ENCODE results near the gene SLC25A22. TPM values are rescaled to one million over a fixed set of nuclear protein-coding genes. Genes with fewer than 3 reads are reported as not detected.

The SLC25A22 gene
- total RNA-seq, 1 experiment from 2014 or later, result 11.1 TPM

- H3K9me3 ChIP-seq (replicated peaks), result no peaks in the 10 kb centered on the region
- H3K27ac ChIP-seq, result no peak overlapping the region
- H3K4me1 ChIP-seq (replicated peaks), result peaks cover 8% of the 10 kb centered on the region
- peak in 1 of 2 experiments; percentile 60 for DNase-seq (ENCODE audit: low read depth in 1 of 2, low spot score in 2 of 2)
- H3K4me3 ChIP-seq, result no peak overlapping the region
- H3K27me3 ChIP-seq (replicated peaks), result no peaks in the 10 kb centered on the region
- H3K36me3 ChIP-seq, result peaks cover 38% of the 10 kb centered on the region
These were observed 32.9 kb downstream of the SLC25A22 start for GRCh38 chr11:765025-765801.

DNA sequence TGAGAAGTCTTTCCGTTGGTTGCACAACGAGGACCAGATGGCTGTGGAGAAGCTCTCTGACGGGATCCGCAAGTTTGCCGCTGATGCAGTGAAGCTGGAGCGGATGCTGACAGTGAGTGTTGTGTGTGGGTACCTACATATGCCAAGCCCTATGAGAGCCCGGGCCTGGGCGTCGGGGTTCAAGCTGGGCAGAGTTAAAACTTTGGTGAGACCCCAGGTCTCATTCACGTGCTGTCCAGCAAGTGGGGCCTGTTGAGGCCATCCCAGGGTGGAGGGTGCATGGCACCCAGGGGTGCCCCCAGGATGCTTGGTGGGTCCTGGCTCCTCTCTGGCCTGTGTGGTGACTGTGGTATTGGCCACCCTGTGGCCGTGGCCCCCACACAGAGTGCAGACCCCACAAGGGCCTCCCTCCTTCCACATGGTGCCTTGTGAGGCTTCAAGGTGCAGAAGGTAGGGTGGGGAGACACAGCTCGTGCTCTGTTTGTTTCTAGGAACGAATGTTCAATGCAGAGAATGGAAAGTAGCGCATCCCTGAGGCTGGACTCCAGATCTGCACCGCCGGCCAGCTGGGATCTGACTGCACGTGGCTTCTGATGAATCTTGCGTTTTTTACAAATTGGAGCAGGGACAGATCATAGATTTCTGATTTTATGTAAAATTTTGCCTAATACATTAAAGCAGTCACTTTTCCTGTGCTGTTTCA, 33.6 kb downstream of the SLC25A22 start:
- Histone ChIP-seq H3K36me3 (peaks cover 43% of the 10 kb centered on the region), H3K27me3 (replicated peaks) (no peaks in the 10 kb centered on the region), H3K9me3 (replicated peaks) (no peaks in the 10 kb centered on the region), H3K4me3 (no peak overlapping the region), H3K27ac (no peak overlapping the region), H3K4me1 (replicated peaks) (peaks cover 8% of the 10 kb centered on the region)
- DNase-seq (ENCODE audit: low read depth in 1 of 2, low spot score in 2 of 2), result no peak

DNA sequence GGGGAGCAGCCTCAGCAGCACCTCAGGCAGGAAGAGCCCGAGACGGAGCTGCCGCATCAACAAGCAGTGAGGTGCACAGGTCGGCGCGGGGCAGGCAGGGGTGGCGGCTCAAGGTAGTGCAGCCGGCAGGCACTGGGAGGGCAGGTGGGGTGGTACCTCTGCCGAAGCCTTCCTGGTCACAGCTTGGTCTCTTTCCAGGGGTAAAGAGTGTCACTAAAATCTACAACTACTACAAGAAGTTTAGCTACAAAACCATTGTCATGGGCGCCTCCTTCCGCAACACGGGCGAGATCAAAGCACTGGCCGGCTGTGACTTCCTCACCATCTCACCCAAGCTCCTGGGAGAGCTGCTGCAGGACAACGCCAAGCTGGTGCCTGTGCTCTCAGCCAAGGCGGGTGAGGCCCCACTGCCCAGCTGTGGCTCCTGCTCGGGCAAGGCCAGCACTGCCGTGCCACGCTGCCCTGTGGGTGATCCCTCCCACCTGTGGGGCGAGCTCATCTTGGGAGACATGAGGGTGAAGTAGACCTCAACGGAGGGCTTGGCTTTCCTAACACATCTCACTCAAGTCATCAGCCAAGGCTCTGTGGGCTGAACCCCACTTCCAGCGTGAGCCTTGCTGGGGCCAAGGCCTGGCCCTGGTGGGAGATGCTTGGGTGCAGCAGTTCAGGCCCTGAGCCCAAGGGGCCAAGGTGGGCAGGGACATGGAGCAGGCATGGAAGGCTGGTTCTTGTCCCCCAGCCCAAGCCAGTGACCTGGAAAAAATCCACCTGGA, 34.3 kb downstream of the SLC25A22 start:
- H3K27ac ChIP-seq, result no peak overlapping the region
- H3K4me1 ChIP-seq (replicated peaks), result peaks cover 8% of the 10 kb centered on the region
- H3K9me3 ChIP-seq (replicated peaks), result no peaks in the 10 kb centered on the region
- H3K27me3 ChIP-seq (replicated peaks), result no peaks in the 10 kb centered on the region
- peaks cover 43% of the 10 kb centered on the region for H3K36me3 ChIP-seq
- no peak for DNase-seq (ENCODE audit: low read depth in 1 of 2, low spot score in 2 of 2)
- no peak overlapping the region for H3K4me3 ChIP-seq

DNA sequence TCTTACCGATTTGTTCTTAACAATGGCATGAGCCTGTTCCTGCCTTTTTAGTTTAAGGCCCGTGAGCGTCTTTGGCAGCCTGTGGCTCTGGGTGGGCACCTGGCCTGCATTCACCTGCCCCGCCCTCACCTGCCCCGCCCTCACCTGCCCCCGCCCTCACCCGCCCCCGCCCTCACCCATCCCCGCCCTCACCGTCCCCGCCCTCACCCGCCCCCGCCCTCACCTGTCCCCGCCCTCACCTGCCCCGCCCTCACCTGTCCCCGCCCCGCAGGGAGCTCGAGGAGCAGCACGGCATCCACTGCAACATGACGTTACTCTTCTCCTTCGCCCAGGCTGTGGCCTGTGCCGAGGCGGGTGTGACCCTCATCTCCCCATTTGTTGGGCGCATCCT, 35.0 kb downstream of the SLC25A22 start:
- no peak for DNase-seq (ENCODE audit: low read depth in 1 of 2, low spot score in 2 of 2)
- no peak overlapping the region for H3K4me3 ChIP-seq
- no peak overlapping the region for H3K27ac ChIP-seq
- H3K27me3 ChIP-seq (replicated peaks), result no peaks in the 10 kb centered on the region
- H3K4me1 ChIP-seq (replicated peaks), result peaks cover 8% of the 10 kb centered on the region
- H3K9me3 ChIP-seq (replicated peaks), result no peaks in the 10 kb centered on the region
- H3K36me3 ChIP-seq, result peaks cover 43% of the 10 kb centered on the region

DNA sequence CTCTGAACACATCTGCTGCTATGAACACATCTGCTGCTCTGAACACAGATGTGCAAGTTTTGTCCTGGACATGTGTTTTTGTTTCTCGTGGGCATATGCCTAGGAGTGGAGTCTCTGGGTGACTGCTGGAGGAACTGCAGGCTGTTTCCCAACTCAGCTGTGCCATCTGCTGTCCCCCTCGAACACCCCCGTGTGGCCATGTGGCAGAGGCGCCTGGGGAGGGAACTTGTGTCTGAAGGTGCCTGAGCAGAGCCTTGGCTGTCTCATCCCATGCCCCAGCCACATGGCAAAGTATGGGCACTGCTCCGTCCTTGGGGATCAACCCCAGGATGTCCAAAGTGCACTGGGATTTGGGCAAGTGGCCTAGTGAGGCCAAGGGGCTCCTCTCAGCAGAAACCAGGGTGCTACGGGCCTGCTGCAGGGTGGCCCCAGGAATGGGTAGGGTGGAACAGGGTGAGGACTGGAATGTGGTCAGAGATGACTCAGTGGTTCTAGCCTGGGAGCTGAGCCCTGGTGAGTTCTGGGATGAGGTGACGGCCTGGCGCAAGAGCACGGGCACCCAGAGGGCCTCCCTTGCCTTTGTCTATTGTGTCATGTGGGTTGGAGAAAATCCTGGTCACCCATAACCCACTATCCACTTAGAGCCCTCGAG, 35.5 kb downstream of the SLC25A22 start:
- Histone ChIP-seq H3K4me3 (no peak overlapping the region), H3K27ac (peak overlapping the region; percentile 40), H3K4me1 (replicated peaks) (peaks cover 8% of the 10 kb centered on the region), H3K9me3 (replicated peaks) (no peaks in the 10 kb centered on the region), H3K36me3 (peaks cover 43% of the 10 kb centered on the region), H3K27me3 (replicated peaks) (no peaks in the 10 kb centered on the region)
- peak; percentile 49 to 65 for DNase-seq (ENCODE audit: low read depth in 1 of 2, low spot score in 2 of 2)

DNA sequence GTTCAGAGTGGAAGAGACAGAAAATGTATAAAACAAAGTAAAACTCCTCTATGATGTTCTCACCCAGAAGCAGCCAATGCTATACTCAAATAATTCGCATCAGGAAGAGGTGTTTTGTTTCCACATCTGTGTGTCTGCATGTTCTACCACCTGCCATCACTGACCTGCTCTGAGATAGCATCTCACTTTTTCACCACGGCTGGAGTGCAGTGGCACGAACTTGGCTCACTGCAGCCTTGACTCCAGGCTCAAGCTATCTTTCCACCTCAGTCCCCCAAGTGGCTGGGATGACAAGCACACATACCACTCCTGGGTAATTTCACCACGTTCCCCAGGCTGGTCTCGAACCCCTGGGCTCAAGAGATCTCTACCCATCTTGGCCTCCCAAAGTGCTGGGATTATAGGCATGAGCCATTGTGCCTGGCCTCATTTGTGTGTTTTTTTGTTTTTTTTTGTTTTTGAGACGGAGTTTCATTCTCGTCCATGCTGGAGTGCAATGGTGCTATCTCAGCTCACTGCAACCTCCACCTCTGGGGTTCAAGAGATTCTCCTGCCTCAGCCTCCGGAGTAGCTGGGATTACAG, 36.5 kb downstream of the SLC25A22 start:
- Histone ChIP-seq H3K4me3 (no peak overlapping the region), H3K27me3 (replicated peaks) (no peaks in the 10 kb centered on the region), H3K36me3 (peaks cover 49% of the 10 kb centered on the region), H3K9me3 (replicated peaks) (no peaks in the 10 kb centered on the region), H3K4me1 (replicated peaks) (peaks cover 8% of the 10 kb centered on the region), H3K27ac (no peak overlapping the region)
- DNase-seq (ENCODE audit: low read depth in 1 of 2, low spot score in 2 of 2), result no peak

DNA sequence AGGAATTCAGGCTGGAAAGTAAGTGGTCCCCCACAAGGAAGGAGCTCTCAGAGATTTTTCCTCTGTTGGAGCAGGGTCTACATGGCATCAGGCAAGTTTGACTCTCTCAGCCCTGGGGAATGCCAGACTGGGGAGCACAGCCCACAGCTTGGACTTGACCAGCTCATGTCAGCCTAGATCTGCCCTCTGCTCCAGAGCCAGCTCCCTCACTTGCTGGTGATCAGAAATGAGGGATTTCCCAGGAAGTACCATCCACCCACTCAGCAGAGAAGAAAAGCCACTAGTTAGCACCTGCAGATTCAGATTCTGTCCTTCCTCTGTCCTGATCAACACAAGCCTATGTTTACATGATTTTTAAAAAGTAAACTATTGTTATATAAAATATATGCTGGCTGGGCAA, 37.8 kb downstream of the SLC25A22 start:
- H3K9me3 ChIP-seq (replicated peaks), result no peaks in the 10 kb centered on the region
- H3K4me1 ChIP-seq (replicated peaks), result peaks cover 8% of the 10 kb centered on the region
- H3K27me3 ChIP-seq (replicated peaks), result no peaks in the 10 kb centered on the region
- no peak overlapping the region for H3K4me3 ChIP-seq
- H3K36me3 ChIP-seq, result peaks cover 42% of the 10 kb centered on the region
- no peak for DNase-seq (ENCODE audit: low read depth in 1 of 2, low spot score in 2 of 2)
- H3K27ac ChIP-seq, result no peak overlapping the region

GRCh38 chr11:749731-750130, 48.4 kb downstream of the SLC25A22 start:
- Histone ChIP-seq H3K27ac (no peak overlapping the region), H3K27me3 (replicated peaks) (no peaks in the 10 kb centered on the region), H3K36me3 (peaks cover 2% of the 10 kb centered on the region; the same call in 1 of the 2 replicates), H3K4me3 (no peak overlapping the region), H3K9me3 (replicated peaks) (no peaks in the 10 kb centered on the region), H3K4me1 (replicated peaks) (peaks cover 19% of the 10 kb centered on the region)
- no peak for DNase-seq (ENCODE audit: low read depth in 1 of 2, low spot score in 2 of 2)

- Histone ChIP-seq H3K4me3 (peak overlapping the region; percentile 93), H3K27ac (peak overlapping the region; percentile 81), H3K36me3 (peaks cover 2% of the 10 kb centered on the region; the same call in 1 of the 2 replicates), H3K9me3 (replicated peaks) (no peaks in the 10 kb centered on the region), H3K27me3 (replicated peaks) (no peaks in the 10 kb centered on the region), H3K4me1 (replicated peaks) (peaks cover 19% of the 10 kb centered on the region)
- DNase-seq (ENCODE audit: low read depth in 1 of 2, low spot score in 2 of 2), result peak in 1 of 2 experiments; percentile 12
These were observed 50.1 kb downstream of the SLC25A22 start for GRCh38 chr11:748007-748359.

DNA sequence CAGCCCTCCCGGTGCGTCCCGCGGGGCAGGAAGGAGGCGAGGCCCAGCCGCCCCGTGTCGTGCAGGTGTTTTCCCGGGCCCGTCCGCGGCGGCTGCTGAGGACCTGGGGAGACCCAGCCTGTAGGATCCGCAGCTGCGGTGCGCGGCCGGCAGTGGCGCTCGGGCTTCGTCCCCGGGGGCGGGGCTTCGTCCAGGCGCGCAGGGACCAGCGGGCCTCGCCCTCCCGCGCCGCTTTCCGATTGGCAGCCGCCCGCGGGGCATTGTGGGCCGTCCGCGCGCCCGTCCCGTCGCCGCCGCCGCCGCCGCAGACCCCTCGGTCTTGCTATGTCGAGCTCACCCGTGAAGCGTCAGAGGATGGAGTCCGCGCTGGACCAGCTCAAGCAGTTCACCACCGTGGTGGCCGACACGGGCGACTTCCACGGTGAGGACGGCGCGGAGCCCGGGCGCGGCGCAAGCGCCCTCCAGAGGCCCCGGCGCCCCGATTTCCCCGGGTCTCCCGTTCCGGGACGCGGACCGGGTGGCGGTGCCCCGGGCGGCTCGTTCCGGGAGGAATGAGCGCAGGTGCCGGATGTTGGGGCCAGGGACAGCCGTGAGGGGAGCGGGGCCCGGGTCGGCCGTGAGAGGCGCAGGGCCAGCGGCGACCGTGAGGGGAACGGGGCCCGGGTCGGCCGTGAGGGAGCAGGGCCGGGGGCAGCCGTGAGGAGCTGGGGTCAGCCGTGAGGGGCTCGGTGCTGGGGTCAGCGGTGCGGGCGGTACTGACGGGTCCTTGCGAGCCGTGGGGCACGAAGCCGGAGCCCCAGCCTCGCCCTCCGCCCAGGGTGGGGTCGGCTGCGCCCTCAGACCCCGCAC, 50.7 kb downstream of the SLC25A22 start, which contains the start of gene TALDO1:
Gene TALDO1, plus strand, starts transcription at position 307 of the 849 bp plus-strand sequence. Its CDS starts 18 bp downstream, at position 325.
- Histone ChIP-seq H3K27ac (peak within 1 kb of the TSS; percentile 81), H3K4me3 (peak within 1 kb of the TSS; percentile 93), H3K36me3 (no peaks in the 10 kb centered on the region; the same call in 1 of the 2 replicates), H3K9me3 (replicated peaks) (no peaks in the 10 kb centered on the region), H3K4me1 (replicated peaks) (peaks cover 19% of the 10 kb centered on the region), H3K27me3 (replicated peaks) (no peaks in the 10 kb centered on the region)
- DNase-seq (ENCODE audit: low read depth in 1 of 2, low spot score in 2 of 2), result peak; percentile 61 to 77

- H3K27me3 ChIP-seq (replicated peaks), result no peaks in the 10 kb centered on the region
- no peaks in the 10 kb centered on the region for H3K36me3 ChIP-seq
- H3K4me3 ChIP-seq, result peak overlapping the region; percentile 93
- DNase-seq (ENCODE audit: low read depth in 1 of 2, low spot score in 2 of 2), result no peak
- H3K9me3 ChIP-seq (replicated peaks), result no peaks in the 10 kb centered on the region
- peaks cover 19% of the 10 kb centered on the region for H3K4me1 ChIP-seq (replicated peaks)
- H3K27ac ChIP-seq, result no peak overlapping the region
These were observed 51.6 kb downstream of the SLC25A22 start for GRCh38 chr11:746289-747157.

- Histone ChIP-seq H3K9me3 (replicated peaks) (no peaks in the 10 kb centered on the region), H3K27me3 (replicated peaks) (no peaks in the 10 kb centered on the region), H3K27ac (no peak overlapping the region), H3K36me3 (no peaks in the 10 kb centered on the region), H3K4me1 (replicated peaks) (peaks cover 19% of the 10 kb centered on the region), H3K4me3 (no peak overlapping the region)
- DNase-seq (ENCODE audit: low read depth in 1 of 2, low spot score in 2 of 2), result no peak
These were observed 52.7 kb downstream of the SLC25A22 start for GRCh38 chr11:745428-745827.
